HEK293 (cell line): ENCODE data around the gene MATR3.
A peak's percentile ranks its signal among the peaks of the same experiment; 100 is the strongest.

Source experiments
- BCL11A ChIP-seq: fragments of 450-650 bp; formaldehyde crosslinking; IDR thresholded peaks from 2 replicates; pipeline ENCODE4 v1.5.1; 2016; ENCODE audit warnings: low read depth, missing biosample characterization, missing genetic modification characterization
- GLIS2 ChIP-seq: fragments of 450-650 bp; formaldehyde crosslinking; IDR thresholded peaks from 2 replicates; pipeline ENCODE4 v1.5.1; 2016; ENCODE audit warnings: missing biosample characterization, missing genetic modification characterization
- MEIS1 ChIP-seq: sonication (generic); formaldehyde crosslinking; IDR thresholded peaks from 2 replicates; pipeline ENCODE4 v1.8.1; 2022; ENCODE audit warnings: missing genetic modification reagents, mild to moderate bottlenecking, borderline replicate concordance
- SP3 ChIP-seq: fragments of 450-650 bp; formaldehyde crosslinking; IDR thresholded peaks from 2 replicates; pipeline ENCODE4 v1.5.1; 2016; ENCODE audit warnings: missing biosample characterization, missing genetic modification characterization
- ZBTB17 ChIP-seq: fragments of 450-650 bp; formaldehyde crosslinking; IDR thresholded peaks from 2 replicates; pipeline ENCODE4 v1.5.1; 2016; ENCODE audit warnings: missing biosample characterization, missing genetic modification characterization
- ZNF24 ChIP-seq: fragments of 450-650 bp; formaldehyde crosslinking; IDR thresholded peaks from 2 replicates; pipeline ENCODE4 v1.5.1; 2016; ENCODE audit warnings: missing biosample characterization, missing genetic modification characterization
- ZNF529 ChIP-seq: fragments of 450-650 bp; formaldehyde crosslinking; IDR thresholded peaks from 2 replicates; pipeline ENCODE4 v1.5.1; 2017; ENCODE audit warnings: missing genetic modification characterization, missing biosample characterization; ENCODE audit not compliant: insufficient replicate concordance
- ZNF600 ChIP-seq: fragments of 450-650 bp; formaldehyde crosslinking; IDR thresholded peaks from 2 replicates; pipeline ENCODE4 v1.5.1; 2016; ENCODE audit warnings: missing biosample characterization, missing genetic modification characterization
- ZNF621 ChIP-seq: fragments of 450-650 bp; formaldehyde crosslinking; IDR thresholded peaks from 2 replicates; pipeline ENCODE4 v1.5.1; 2017; ENCODE audit warnings: missing biosample characterization, missing genetic modification characterization
- ZNF629 ChIP-seq: fragments of 450-650 bp; formaldehyde crosslinking; IDR thresholded peaks from 2 replicates; pipeline ENCODE4 v1.5.1; 2017; ENCODE audit warnings: missing biosample characterization, missing genetic modification characterization
- ZNF660 ChIP-seq: fragments of 450-650 bp; IDR thresholded peaks from 2 replicates; pipeline ENCODE4 v1.5.1; 2018; ENCODE audit warnings: missing biosample characterization, mild to moderate bottlenecking, missing genetic modification characterization
- ZNF707 ChIP-seq: fragments of 450-650 bp; formaldehyde crosslinking; IDR thresholded peaks from 2 replicates; pipeline ENCODE4 v1.5.1; 2016; ENCODE audit warnings: missing biosample characterization, missing genetic modification characterization
- TF ChIP-seq, protein P1 (sequence below): fragments of 450-650 bp; formaldehyde crosslinking; IDR thresholded peaks from 2 replicates; pipeline ENCODE4 v1.5.1; 2016; ENCODE audit warnings: missing biosample characterization, missing genetic modification characterization, borderline replicate concordance
- TF ChIP-seq, protein P2 (sequence below): fragments of 450-650 bp; formaldehyde crosslinking; IDR thresholded peaks from 2 replicates; pipeline ENCODE4 v1.5.1; 2017; ENCODE audit warnings: missing biosample characterization, missing genetic modification characterization
- TF ChIP-seq, protein P3 (sequence below): fragments of 450-650 bp; formaldehyde crosslinking; IDR thresholded peaks from 2 replicates; pipeline ENCODE4 v1.5.1; 2016; ENCODE audit warnings: missing biosample characterization, missing genetic modification characterization
- TF ChIP-seq, protein P4 (sequence below): fragments of 450-650 bp; IDR thresholded peaks from 2 replicates; pipeline ENCODE4 v1.5.1; 2018; ENCODE audit warnings: missing biosample characterization, mild to moderate bottlenecking, missing genetic modification characterization
- TF ChIP-seq, protein P5 (sequence below): fragments of 450-650 bp; formaldehyde crosslinking; IDR thresholded peaks from 2 replicates; pipeline ENCODE4 v1.5.1; 2016; ENCODE audit warnings: missing biosample characterization, missing genetic modification characterization
- TF ChIP-seq, protein P6 (sequence below): fragments of 450-650 bp; formaldehyde crosslinking; conservative IDR thresholded peaks from 2 replicates; pipeline ENCODE4 v1.5.1; 2016; ENCODE audit warnings: low read depth, missing biosample characterization, missing genetic modification characterization

MATR3 gene

DNA sequence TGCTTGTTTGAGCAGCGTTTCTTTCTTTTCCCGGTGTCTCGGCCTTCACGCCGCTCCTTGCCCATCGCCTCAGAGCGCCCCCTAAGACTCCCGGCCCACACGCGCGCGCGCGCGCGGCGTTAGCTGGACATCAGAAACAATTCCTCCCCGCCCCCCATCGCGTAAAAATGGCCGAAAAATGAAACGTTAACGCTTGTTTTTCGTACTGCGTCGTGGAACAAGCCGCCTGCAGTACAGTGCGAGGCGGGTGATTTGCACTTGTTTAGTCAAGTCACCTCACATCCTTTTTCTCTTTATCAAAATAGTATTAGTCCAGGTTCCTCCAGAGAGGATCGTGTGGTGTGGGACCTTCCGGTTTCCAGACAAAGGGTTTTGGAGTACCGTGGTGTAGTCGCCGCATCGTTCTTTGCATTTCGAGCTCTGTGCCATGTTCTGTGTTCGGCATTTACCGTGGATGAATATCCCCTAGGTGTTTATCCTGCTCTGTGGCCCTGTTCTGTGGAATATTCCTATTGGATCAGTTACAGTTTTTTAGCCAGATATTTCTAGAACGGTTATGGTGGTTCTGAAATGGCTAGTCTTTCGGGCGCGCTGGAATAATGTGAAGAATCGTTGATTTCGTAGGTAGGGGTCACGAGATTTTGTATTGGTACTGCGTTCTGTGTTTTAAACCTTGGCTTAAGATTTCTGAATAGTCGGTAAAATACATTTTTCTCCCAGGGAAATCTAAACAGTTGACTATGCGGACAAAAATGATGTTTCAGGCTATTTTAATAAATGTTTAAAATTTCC is 1.0 kb downstream of the MATR3 start (continued):
- TF ChIP-seq, protein P1, sequence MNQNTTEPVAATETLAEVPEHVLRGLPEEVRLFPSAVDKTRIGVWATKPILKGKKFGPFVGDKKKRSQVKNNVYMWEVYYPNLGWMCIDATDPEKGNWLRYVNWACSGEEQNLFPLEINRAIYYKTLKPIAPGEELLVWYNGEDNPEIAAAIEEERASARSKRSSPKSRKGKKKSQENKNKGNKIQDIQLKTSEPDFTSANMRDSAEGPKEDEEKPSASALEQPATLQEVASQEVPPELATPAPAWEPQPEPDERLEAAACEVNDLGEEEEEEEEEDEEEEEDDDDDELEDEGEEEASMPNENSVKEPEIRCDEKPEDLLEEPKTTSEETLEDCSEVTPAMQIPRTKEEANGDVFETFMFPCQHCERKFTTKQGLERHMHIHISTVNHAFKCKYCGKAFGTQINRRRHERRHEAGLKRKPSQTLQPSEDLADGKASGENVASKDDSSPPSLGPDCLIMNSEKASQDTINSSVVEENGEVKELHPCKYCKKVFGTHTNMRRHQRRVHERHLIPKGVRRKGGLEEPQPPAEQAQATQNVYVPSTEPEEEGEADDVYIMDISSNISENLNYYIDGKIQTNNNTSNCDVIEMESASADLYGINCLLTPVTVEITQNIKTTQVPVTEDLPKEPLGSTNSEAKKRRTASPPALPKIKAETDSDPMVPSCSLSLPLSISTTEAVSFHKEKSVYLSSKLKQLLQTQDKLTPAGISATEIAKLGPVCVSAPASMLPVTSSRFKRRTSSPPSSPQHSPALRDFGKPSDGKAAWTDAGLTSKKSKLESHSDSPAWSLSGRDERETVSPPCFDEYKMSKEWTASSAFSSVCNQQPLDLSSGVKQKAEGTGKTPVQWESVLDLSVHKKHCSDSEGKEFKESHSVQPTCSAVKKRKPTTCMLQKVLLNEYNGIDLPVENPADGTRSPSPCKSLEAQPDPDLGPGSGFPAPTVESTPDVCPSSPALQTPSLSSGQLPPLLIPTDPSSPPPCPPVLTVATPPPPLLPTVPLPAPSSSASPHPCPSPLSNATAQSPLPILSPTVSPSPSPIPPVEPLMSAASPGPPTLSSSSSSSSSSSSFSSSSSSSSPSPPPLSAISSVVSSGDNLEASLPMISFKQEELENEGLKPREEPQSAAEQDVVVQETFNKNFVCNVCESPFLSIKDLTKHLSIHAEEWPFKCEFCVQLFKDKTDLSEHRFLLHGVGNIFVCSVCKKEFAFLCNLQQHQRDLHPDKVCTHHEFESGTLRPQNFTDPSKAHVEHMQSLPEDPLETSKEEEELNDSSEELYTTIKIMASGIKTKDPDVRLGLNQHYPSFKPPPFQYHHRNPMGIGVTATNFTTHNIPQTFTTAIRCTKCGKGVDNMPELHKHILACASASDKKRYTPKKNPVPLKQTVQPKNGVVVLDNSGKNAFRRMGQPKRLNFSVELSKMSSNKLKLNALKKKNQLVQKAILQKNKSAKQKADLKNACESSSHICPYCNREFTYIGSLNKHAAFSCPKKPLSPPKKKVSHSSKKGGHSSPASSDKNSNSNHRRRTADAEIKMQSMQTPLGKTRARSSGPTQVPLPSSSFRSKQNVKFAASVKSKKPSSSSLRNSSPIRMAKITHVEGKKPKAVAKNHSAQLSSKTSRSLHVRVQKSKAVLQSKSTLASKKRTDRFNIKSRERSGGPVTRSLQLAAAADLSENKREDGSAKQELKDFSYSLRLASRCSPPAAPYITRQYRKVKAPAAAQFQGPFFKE (tag by site-specific recombination): no peak
- TF ChIP-seq ZBTB17 (tag by site-specific recombination): peak; percentile 36; the same call in 1 of the 2 replicates
- peak; percentile 23; the same call in 1 of the 2 replicates for TF ChIP-seq ZNF629
- TF ChIP-seq, protein P2, sequence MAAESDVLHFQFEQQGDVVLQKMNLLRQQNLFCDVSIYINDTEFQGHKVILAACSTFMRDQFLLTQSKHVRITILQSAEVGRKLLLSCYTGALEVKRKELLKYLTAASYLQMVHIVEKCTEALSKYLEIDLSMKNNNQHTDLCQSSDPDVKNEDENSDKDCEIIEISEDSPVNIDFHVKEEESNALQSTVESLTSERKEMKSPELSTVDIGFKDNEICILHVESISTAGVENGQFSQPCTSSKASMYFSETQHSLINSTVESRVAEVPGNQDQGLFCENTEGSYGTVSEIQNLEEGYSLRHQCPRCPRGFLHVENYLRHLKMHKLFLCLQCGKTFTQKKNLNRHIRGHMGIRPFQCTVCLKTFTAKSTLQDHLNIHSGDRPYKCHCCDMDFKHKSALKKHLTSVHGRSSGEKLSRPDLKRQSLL (tag by site-specific recombination): peak; percentile 3; the same call in 1 of the 2 replicates
- TF ChIP-seq SP3 (tag by site-specific recombination): 0 out of 2 replicates have a peak, but pooled peaks have one; percentile 15
- TF ChIP-seq ZNF600 (tag by site-specific recombination): peak; percentile 71
- TF ChIP-seq, protein P3, sequence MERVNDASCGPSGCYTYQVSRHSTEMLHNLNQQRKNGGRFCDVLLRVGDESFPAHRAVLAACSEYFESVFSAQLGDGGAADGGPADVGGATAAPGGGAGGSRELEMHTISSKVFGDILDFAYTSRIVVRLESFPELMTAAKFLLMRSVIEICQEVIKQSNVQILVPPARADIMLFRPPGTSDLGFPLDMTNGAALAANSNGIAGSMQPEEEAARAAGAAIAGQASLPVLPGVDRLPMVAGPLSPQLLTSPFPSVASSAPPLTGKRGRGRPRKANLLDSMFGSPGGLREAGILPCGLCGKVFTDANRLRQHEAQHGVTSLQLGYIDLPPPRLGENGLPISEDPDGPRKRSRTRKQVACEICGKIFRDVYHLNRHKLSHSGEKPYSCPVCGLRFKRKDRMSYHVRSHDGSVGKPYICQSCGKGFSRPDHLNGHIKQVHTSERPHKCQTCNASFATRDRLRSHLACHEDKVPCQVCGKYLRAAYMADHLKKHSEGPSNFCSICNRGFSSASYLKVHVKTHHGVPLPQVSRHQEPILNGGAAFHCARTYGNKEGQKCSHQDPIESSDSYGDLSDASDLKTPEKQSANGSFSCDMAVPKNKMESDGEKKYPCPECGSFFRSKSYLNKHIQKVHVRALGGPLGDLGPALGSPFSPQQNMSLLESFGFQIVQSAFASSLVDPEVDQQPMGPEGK: peak; percentile 63; the same call in 1 of the 2 replicates
- TF ChIP-seq, protein P4, sequence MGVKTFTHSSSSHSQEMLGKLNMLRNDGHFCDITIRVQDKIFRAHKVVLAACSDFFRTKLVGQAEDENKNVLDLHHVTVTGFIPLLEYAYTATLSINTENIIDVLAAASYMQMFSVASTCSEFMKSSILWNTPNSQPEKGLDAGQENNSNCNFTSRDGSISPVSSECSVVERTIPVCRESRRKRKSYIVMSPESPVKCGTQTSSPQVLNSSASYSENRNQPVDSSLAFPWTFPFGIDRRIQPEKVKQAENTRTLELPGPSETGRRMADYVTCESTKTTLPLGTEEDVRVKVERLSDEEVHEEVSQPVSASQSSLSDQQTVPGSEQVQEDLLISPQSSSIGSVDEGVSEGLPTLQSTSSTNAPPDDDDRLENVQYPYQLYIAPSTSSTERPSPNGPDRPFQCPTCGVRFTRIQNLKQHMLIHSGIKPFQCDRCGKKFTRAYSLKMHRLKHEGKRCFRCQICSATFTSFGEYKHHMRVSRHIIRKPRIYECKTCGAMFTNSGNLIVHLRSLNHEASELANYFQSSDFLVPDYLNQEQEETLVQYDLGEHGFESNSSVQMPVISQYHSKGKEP (tag by site-specific recombination): no peak
- TF ChIP-seq ZNF660 (tag by site-specific recombination): peak; percentile 69; the same call in 1 of the 2 replicates
- TF ChIP-seq ZNF707 (tag by site-specific recombination): no peak
- TF ChIP-seq, protein P5, sequence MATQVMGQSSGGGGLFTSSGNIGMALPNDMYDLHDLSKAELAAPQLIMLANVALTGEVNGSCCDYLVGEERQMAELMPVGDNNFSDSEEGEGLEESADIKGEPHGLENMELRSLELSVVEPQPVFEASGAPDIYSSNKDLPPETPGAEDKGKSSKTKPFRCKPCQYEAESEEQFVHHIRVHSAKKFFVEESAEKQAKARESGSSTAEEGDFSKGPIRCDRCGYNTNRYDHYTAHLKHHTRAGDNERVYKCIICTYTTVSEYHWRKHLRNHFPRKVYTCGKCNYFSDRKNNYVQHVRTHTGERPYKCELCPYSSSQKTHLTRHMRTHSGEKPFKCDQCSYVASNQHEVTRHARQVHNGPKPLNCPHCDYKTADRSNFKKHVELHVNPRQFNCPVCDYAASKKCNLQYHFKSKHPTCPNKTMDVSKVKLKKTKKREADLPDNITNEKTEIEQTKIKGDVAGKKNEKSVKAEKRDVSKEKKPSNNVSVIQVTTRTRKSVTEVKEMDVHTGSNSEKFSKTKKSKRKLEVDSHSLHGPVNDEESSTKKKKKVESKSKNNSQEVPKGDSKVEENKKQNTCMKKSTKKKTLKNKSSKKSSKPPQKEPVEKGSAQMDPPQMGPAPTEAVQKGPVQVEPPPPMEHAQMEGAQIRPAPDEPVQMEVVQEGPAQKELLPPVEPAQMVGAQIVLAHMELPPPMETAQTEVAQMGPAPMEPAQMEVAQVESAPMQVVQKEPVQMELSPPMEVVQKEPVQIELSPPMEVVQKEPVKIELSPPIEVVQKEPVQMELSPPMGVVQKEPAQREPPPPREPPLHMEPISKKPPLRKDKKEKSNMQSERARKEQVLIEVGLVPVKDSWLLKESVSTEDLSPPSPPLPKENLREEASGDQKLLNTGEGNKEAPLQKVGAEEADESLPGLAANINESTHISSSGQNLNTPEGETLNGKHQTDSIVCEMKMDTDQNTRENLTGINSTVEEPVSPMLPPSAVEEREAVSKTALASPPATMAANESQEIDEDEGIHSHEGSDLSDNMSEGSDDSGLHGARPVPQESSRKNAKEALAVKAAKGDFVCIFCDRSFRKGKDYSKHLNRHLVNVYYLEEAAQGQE (tag by site-specific recombination): no peak; the same call in none of the 2 replicates
- 0 out of 2 replicates have a peak, but pooled peaks have one; percentile 62 for TF ChIP-seq BCL11A (tag by site-specific recombination)
- TF ChIP-seq ZNF621: no peak
- TF ChIP-seq GLIS2 (tag by site-specific recombination): peak; percentile 80
- no peak for TF ChIP-seq ZNF24 (tag by site-specific recombination)
- TF ChIP-seq MEIS1 (CRISPR knock-in tag): no peak
- no peak for TF ChIP-seq ZNF529 (tag by site-specific recombination)
- TF ChIP-seq, protein P6, sequence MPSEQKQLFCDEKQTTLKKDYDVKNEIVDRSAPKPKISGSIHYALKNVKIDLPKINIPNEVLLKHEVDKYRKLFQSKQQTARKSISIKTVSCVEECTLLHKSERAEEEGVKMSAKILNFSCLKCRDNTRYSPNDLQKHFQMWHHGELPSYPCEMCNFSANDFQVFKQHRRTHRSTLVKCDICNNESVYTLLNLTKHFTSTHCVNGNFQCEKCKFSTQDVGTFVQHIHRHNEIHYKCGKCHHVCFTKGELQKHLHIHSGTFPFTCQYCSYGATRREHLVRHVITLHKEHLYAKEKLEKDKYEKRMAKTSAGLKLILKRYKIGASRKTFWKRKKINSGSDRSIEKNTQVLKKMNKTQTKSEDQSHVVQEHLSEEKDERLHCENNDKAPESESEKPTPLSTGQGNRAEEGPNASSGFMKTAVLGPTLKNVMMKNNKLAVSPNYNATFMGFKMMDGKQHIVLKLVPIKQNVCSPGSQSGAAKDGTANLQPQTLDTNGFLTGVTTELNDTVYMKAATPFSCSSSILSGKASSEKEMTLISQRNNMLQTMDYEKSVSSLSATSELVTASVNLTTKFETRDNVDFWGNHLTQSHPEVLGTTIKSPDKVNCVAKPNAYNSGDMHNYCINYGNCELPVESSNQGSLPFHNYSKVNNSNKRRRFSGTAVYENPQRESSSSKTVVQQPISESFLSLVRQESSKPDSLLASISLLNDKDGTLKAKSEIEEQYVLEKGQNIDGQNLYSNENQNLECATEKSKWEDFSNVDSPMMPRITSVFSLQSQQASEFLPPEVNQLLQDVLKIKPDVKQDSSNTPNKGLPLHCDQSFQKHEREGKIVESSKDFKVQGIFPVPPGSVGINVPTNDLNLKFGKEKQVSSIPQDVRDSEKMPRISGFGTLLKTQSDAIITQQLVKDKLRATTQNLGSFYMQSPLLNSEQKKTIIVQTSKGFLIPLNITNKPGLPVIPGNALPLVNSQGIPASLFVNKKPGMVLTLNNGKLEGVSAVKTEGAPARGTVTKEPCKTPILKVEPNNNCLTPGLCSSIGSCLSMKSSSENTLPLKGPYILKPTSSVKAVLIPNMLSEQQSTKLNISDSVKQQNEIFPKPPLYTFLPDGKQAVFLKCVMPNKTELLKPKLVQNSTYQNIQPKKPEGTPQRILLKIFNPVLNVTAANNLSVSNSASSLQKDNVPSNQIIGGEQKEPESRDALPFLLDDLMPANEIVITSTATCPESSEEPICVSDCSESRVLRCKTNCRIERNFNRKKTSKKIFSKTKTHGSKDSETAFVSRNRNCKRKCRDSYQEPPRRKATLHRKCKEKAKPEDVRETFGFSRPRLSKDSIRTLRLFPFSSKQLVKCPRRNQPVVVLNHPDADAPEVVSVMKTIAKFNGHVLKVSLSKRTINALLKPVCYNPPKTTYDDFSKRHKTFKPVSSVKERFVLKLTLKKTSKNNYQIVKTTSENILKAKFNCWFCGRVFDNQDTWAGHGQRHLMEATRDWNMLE: 0 out of 2 replicates have a peak, but pooled peaks have one; percentile 4
